HEK293 (cell line): Measurements from ENCODE around the gene PER1.

Experiments used
- GLIS2 ChIP-seq: fragments of 450-650 bp; formaldehyde crosslinking; IDR thresholded peaks from 2 replicates; pipeline ENCODE4 v1.5.1; 2016; ENCODE audit warnings: missing biosample characterization, missing genetic modification characterization
- HOXC10 ChIP-seq: sonication (generic); formaldehyde crosslinking; IDR thresholded peaks from 2 replicates; pipeline ENCODE4 v1.8.1; 2023; ENCODE audit warnings: mild to moderate bottlenecking, missing genetic modification reagents
- KLF7 ChIP-seq: fragments of 450-650 bp; formaldehyde crosslinking; IDR thresholded peaks from 2 replicates; pipeline ENCODE4 v1.5.1; 2016; ENCODE audit warnings: missing biosample characterization, missing genetic modification characterization, borderline replicate concordance
- KLF8 ChIP-seq: fragments of 450-650 bp; formaldehyde crosslinking; IDR thresholded peaks from 2 replicates; pipeline ENCODE4 v1.5.1; 2016; ENCODE audit warnings: missing biosample characterization, missing genetic modification characterization
- MYNN ChIP-seq: fragments of 450-650 bp; formaldehyde crosslinking; IDR thresholded peaks from 2 replicates; pipeline ENCODE4 v1.5.1; 2016; ENCODE audit warnings: missing biosample characterization, missing genetic modification characterization, borderline replicate concordance
- SP3 ChIP-seq: fragments of 450-650 bp; formaldehyde crosslinking; IDR thresholded peaks from 2 replicates; pipeline ENCODE4 v1.5.1; 2016; ENCODE audit warnings: missing biosample characterization, missing genetic modification characterization
- ZNF223 ChIP-seq: fragments of 450-650 bp; formaldehyde crosslinking; IDR thresholded peaks from 2 replicates; pipeline ENCODE4 v1.5.1; 2016; ENCODE audit warnings: missing biosample characterization, missing genetic modification characterization
- ZNF23 ChIP-seq: fragments of 450-650 bp; formaldehyde crosslinking; IDR thresholded peaks from 2 replicates; pipeline ENCODE4 v1.5.1; 2016; ENCODE audit warnings: missing biosample characterization, missing genetic modification characterization, borderline replicate concordance
- ZNF266 ChIP-seq: fragments of 450-650 bp; formaldehyde crosslinking; IDR thresholded peaks from 2 replicates; pipeline ENCODE4 v1.5.1; 2016; ENCODE audit warnings: missing biosample characterization, missing genetic modification characterization, low read depth
- ZNF292 ChIP-seq: fragments of 450-650 bp; formaldehyde crosslinking; IDR thresholded peaks from 2 replicates; pipeline ENCODE4 v1.5.1; 2016; ENCODE audit warnings: low read depth, missing biosample characterization, missing genetic modification characterization, borderline replicate concordance
- ZNF423 ChIP-seq: fragments of 450-650 bp; formaldehyde crosslinking; IDR thresholded peaks from 2 replicates; pipeline ENCODE4 v1.5.1; 2016; ENCODE audit warnings: missing biosample characterization, missing genetic modification characterization
- ZNF670 ChIP-seq: fragments of 450-650 bp; formaldehyde crosslinking; IDR thresholded peaks from 2 replicates; pipeline ENCODE4 v1.5.1; 2016; ENCODE audit warnings: missing biosample characterization, missing genetic modification characterization, low read depth
- ZNF843 ChIP-seq: fragments of 450-650 bp; formaldehyde crosslinking; IDR thresholded peaks from 2 replicates; pipeline ENCODE4 v1.5.1; 2016; ENCODE audit warnings: missing biosample characterization, missing genetic modification characterization
- ZSCAN16 ChIP-seq: fragments of 450-650 bp; formaldehyde crosslinking; IDR thresholded peaks from 2 replicates; pipeline ENCODE4 v1.5.1; 2016; ENCODE audit warnings: missing biosample characterization, missing genetic modification characterization
- ZXDB ChIP-seq: fragments of 450-650 bp; formaldehyde crosslinking; IDR thresholded peaks from 2 replicates; pipeline ENCODE4 v1.5.1; 2016; ENCODE audit warnings: missing biosample characterization, missing genetic modification characterization
- TF ChIP-seq, protein P1 (sequence below): fragments of 450-650 bp; formaldehyde crosslinking; optimal IDR thresholded peaks from 2 replicates; pipeline ENCODE3; 2016; ENCODE audit warnings: missing biosample characterization, mild to moderate bottlenecking, missing genetic modification characterization
- TF ChIP-seq, protein P2 (sequence below): fragments of 450-650 bp; formaldehyde crosslinking; IDR thresholded peaks from 2 replicates; pipeline ENCODE4 v1.5.1; 2017; ENCODE audit warnings: missing biosample characterization, missing genetic modification characterization
- TF ChIP-seq, protein P3 (sequence below): fragments of 450-650 bp; formaldehyde crosslinking; IDR thresholded peaks from 2 replicates; pipeline ENCODE4 v1.5.1; 2016; ENCODE audit warnings: missing biosample characterization, missing genetic modification characterization
- TF ChIP-seq, protein P4 (sequence below): fragments of 450-650 bp; formaldehyde crosslinking; IDR thresholded peaks from 2 replicates; pipeline ENCODE4 v1.5.1; 2017; ENCODE audit warnings: missing biosample characterization, missing genetic modification characterization
- TF ChIP-seq, protein P5 (sequence below): fragments of 450-650 bp; formaldehyde crosslinking; IDR thresholded peaks from 2 replicates; pipeline ENCODE4 v1.5.1; 2016; ENCODE audit warnings: missing biosample characterization, missing genetic modification characterization
- TF ChIP-seq, protein P6 (sequence below): sonication (generic); formaldehyde crosslinking; IDR thresholded peaks from 2 replicates; pipeline ENCODE4 v1.8.1; 2022; ENCODE audit warnings: mild to moderate bottlenecking, moderate library complexity, missing genetic modification reagents
- TF ChIP-seq, protein P7 (sequence below): fragments of 450-650 bp; formaldehyde crosslinking; conservative IDR thresholded peaks from 2 replicates; pipeline ENCODE4 v1.5.1; 2016; ENCODE audit warnings: low read depth, missing biosample characterization, missing genetic modification characterization
- TF ChIP-seq, protein P8 (sequence below): fragments of 450-650 bp; formaldehyde crosslinking; IDR thresholded peaks from 2 replicates; pipeline ENCODE4 v1.5.1; 2017; ENCODE audit warnings: missing biosample characterization, missing genetic modification characterization

Gene PER1

DNA sequence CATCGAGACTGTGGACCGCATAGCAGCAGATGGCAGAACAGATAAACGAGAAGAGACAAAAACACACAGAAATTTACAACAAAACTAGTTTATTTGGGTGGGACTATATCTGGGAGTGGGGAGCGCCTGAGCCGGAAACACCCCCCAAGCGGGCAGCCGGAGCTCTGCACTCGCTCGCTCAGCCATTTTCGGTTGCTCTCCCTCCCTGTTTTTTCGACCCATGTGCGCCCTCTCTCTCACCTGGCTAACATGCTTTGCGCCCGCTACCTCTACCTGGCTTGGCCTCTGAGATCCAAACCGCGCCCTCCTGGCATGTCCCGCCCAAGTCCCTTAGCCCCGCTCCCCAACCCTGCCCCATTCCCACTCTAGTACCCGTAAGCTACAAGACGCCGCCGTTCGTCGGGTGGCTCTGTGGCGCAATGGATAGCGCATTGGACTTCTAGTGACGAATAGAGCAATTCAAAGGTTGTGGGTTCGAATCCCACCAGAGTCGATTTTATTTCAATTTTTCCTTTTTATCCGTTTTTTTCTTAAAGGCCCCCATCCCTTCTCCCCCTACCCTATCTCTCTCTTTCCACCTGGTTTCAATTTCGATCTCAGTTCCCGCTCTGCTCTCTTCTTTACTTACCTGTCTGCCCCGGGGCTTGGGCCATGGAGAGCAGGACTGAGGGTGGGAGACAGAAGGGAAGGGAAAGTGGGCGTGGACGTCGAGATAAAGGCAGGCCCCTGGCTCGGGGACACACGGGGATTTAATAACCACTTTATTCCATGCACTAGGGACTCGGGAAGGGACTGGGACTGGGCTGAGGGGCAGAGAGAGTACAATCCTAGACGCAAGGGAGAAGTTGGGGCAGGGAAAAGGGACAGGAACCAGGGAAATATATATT is 31.4 kb downstream of the PER1 start (continued):
- TF ChIP-seq ZNF266 (tag by site-specific recombination) = no peak
- TF ChIP-seq MYNN (tag by site-specific recombination) = no peak
- TF ChIP-seq ZNF670 (tag by site-specific recombination) = no peak
- no peak for TF ChIP-seq ZNF23 (tag by site-specific recombination)
- no peak for TF ChIP-seq ZNF223 (tag by site-specific recombination)
- TF ChIP-seq, protein P1, sequence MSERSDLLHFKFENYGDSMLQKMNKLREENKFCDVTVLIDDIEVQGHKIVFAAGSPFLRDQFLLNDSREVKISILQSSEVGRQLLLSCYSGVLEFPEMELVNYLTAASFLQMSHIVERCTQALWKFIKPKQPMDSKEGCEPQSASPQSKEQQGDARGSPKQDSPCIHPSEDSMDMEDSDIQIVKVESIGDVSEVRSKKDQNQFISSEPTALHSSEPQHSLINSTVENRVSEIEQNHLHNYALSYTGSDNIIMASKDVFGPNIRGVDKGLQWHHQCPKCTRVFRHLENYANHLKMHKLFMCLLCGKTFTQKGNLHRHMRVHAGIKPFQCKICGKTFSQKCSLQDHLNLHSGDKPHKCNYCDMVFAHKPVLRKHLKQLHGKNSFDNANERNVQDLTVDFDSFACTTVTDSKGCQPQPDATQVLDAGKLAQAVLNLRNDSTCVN (tag by site-specific recombination) = peak; percentile 36
- TF ChIP-seq, protein P2, sequence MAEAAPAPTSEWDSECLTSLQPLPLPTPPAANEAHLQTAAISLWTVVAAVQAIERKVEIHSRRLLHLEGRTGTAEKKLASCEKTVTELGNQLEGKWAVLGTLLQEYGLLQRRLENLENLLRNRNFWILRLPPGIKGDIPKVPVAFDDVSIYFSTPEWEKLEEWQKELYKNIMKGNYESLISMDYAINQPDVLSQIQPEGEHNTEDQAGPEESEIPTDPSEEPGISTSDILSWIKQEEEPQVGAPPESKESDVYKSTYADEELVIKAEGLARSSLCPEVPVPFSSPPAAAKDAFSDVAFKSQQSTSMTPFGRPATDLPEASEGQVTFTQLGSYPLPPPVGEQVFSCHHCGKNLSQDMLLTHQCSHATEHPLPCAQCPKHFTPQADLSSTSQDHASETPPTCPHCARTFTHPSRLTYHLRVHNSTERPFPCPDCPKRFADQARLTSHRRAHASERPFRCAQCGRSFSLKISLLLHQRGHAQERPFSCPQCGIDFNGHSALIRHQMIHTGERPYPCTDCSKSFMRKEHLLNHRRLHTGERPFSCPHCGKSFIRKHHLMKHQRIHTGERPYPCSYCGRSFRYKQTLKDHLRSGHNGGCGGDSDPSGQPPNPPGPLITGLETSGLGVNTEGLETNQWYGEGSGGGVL = no peak
- TF ChIP-seq HOXC10 (CRISPR knock-in tag) = 0 out of 2 replicates have a peak, but pooled peaks have one; percentile 30
- TF ChIP-seq ZSCAN16 (tag by site-specific recombination) = no peak
- TF ChIP-seq, protein P3, sequence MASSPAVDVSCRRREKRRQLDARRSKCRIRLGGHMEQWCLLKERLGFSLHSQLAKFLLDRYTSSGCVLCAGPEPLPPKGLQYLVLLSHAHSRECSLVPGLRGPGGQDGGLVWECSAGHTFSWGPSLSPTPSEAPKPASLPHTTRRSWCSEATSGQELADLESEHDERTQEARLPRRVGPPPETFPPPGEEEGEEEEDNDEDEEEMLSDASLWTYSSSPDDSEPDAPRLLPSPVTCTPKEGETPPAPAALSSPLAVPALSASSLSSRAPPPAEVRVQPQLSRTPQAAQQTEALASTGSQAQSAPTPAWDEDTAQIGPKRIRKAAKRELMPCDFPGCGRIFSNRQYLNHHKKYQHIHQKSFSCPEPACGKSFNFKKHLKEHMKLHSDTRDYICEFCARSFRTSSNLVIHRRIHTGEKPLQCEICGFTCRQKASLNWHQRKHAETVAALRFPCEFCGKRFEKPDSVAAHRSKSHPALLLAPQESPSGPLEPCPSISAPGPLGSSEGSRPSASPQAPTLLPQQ (tag by site-specific recombination) = 0 out of 2 replicates have a peak, but pooled peaks have one; percentile 19
- TF ChIP-seq, protein P4, sequence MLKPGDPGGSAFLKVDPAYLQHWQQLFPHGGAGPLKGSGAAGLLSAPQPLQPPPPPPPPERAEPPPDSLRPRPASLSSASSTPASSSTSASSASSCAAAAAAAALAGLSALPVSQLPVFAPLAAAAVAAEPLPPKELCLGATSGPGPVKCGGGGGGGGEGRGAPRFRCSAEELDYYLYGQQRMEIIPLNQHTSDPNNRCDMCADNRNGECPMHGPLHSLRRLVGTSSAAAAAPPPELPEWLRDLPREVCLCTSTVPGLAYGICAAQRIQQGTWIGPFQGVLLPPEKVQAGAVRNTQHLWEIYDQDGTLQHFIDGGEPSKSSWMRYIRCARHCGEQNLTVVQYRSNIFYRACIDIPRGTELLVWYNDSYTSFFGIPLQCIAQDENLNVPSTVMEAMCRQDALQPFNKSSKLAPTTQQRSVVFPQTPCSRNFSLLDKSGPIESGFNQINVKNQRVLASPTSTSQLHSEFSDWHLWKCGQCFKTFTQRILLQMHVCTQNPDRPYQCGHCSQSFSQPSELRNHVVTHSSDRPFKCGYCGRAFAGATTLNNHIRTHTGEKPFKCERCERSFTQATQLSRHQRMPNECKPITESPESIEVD = no peak
- TF ChIP-seq SP3 (tag by site-specific recombination) = peak; percentile 72
- peak; percentile 65 for TF ChIP-seq ZNF843 (tag by site-specific recombination)
- no peak for TF ChIP-seq ZNF423 (tag by site-specific recombination)
- peak; percentile 75; the same call in 1 of the 2 replicates for TF ChIP-seq ZXDB (tag by site-specific recombination)
- TF ChIP-seq ZNF292 (tag by site-specific recombination) = no peak
- peak; percentile 89 for TF ChIP-seq KLF8
- peak; percentile 83; the same call in 1 of the 2 replicates for TF ChIP-seq KLF7 (tag by site-specific recombination)
- peak; percentile 53 for TF ChIP-seq GLIS2
- TF ChIP-seq, protein P5, sequence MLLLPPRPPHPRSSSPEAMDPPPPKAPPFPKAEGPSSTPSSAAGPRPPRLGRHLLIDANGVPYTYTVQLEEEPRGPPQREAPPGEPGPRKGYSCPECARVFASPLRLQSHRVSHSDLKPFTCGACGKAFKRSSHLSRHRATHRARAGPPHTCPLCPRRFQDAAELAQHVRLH (tag by site-specific recombination) = peak; percentile 93
- TF ChIP-seq, protein P6, sequence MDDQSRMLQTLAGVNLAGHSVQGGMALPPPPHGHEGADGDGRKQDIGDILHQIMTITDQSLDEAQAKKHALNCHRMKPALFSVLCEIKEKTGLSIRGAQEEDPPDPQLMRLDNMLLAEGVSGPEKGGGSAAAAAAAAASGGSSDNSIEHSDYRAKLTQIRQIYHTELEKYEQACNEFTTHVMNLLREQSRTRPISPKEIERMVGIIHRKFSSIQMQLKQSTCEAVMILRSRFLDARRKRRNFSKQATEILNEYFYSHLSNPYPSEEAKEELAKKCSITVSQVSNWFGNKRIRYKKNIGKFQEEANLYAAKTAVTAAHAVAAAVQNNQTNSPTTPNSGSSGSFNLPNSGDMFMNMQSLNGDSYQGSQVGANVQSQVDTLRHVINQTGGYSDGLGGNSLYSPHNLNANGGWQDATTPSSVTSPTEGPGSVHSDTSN (CRISPR knock-in tag) = no peak
- TF ChIP-seq, protein P7, sequence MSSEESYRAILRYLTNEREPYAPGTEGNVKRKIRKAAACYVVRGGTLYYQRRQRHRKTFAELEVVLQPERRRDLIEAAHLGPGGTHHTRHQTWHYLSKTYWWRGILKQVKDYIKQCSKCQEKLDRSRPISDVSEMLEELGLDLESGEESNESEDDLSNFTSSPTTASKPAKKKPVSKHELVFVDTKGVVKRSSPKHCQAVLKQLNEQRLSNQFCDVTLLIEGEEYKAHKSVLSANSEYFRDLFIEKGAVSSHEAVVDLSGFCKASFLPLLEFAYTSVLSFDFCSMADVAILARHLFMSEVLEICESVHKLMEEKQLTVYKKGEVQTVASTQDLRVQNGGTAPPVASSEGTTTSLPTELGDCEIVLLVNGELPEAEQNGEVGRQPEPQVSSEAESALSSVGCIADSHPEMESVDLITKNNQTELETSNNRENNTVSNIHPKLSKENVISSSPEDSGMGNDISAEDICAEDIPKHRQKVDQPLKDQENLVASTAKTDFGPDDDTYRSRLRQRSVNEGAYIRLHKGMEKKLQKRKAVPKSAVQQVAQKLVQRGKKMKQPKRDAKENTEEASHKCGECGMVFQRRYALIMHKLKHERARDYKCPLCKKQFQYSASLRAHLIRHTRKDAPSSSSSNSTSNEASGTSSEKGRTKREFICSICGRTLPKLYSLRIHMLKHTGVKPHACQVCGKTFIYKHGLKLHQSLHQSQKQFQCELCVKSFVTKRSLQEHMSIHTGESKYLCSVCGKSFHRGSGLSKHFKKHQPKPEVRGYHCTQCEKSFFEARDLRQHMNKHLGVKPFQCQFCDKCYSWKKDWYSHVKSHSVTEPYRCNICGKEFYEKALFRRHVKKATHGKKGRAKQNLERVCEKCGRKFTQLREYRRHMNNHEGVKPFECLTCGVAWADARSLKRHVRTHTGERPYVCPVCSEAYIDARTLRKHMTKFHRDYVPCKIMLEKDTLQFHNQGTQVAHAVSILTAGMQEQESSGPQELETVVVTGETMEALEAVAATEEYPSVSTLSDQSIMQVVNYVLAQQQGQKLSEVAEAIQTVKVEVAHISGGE (tag by site-specific recombination) = peak; percentile 50
- TF ChIP-seq, protein P8, sequence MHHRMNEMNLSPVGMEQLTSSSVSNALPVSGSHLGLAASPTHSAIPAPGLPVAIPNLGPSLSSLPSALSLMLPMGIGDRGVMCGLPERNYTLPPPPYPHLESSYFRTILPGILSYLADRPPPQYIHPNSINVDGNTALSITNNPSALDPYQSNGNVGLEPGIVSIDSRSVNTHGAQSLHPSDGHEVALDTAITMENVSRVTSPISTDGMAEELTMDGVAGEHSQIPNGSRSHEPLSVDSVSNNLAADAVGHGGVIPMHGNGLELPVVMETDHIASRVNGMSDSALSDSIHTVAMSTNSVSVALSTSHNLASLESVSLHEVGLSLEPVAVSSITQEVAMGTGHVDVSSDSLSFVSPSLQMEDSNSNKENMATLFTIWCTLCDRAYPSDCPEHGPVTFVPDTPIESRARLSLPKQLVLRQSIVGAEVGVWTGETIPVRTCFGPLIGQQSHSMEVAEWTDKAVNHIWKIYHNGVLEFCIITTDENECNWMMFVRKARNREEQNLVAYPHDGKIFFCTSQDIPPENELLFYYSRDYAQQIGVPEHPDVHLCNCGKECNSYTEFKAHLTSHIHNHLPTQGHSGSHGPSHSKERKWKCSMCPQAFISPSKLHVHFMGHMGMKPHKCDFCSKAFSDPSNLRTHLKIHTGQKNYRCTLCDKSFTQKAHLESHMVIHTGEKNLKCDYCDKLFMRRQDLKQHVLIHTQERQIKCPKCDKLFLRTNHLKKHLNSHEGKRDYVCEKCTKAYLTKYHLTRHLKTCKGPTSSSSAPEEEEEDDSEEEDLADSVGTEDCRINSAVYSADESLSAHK = peak; percentile 64; the same call in 1 of the 2 replicates
